ENCODE measurements around the gene GRIA4. TPM values are rescaled to one million over a fixed set of nuclear protein-coding genes. Genes with fewer than 3 reads are reported as not detected.

The GRIA4 gene
- total RNA-seq, 1 experiment from 2014 or later: not detected

DNA sequence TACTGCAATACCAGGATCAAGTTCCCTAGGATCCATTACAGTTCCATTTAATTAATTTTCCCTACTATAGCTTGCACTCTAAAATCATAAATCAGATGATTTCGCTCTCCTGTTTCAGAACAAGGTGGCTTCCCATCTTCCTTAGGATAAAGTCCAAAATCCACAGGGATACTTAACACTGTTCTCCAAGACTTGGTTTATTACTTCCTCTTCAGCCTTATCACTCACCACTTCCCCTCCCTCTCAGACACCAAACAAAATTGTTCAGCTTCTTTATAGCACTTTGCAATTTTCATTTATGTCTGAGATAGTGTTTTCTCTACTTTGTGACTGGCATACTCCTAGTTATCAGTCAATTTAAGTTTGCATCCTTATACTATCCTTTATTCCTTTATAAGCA is 124.6 kb downstream of the GRIA4 start:
- BruUV-seq (replicated peaks): no TSS peak
- H3K9me2 ChIP-seq (ENCODE audit: insufficient read depth): no peaks in the 10 kb centered on the region
- no peak overlapping the region for H3K27ac ChIP-seq
- ChIA-PET POLR2A (ENCODE audit: unreplicated experiment) (no interaction called here), CTCF (no interaction called here)
- no peaks in the 10 kb centered on the region for H3K9me3 ChIP-seq (ENCODE audit: insufficient read depth, low read depth)
- H4K20me1 ChIP-seq (ENCODE audit: insufficient read depth): no peaks in the 10 kb centered on the region
- intact Hi-C loops (cut with micrococcal nuclease; ENCODE audit: unreplicated experiment): no loop called here
- no peak overlapping the region for H3K4me3 ChIP-seq
- no peak for DNase-seq
- H3K27me3 ChIP-seq (ENCODE audit: insufficient read depth, low read depth): no peaks in the 10 kb centered on the region
- no peak for TF ChIP-seq EZH2 (IDR thresholded peaks at IDR 0.05; ENCODE audit: low read depth)
- TF ChIP-seq, protein P1, sequence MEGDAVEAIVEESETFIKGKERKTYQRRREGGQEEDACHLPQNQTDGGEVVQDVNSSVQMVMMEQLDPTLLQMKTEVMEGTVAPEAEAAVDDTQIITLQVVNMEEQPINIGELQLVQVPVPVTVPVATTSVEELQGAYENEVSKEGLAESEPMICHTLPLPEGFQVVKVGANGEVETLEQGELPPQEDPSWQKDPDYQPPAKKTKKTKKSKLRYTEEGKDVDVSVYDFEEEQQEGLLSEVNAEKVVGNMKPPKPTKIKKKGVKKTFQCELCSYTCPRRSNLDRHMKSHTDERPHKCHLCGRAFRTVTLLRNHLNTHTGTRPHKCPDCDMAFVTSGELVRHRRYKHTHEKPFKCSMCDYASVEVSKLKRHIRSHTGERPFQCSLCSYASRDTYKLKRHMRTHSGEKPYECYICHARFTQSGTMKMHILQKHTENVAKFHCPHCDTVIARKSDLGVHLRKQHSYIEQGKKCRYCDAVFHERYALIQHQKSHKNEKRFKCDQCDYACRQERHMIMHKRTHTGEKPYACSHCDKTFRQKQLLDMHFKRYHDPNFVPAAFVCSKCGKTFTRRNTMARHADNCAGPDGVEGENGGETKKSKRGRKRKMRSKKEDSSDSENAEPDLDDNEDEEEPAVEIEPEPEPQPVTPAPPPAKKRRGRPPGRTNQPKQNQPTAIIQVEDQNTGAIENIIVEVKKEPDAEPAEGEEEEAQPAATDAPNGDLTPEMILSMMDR (conservative IDR thresholded peaks at IDR 0.05): no peak
- H3K4me1 ChIP-seq (replicated peaks; ENCODE audit: insufficient read depth): no peaks in the 10 kb centered on the region
- no peak overlapping the region for H3K4me2 ChIP-seq
- H3K36me3 ChIP-seq (ENCODE audit: low read depth): no peaks in the 10 kb centered on the region
- H3K79me2 ChIP-seq (ENCODE audit: low read depth): no peaks in the 10 kb centered on the region
- no peaks in the 10 kb centered on the region for H3F3A ChIP-seq (ENCODE audit: insufficient read depth, low read depth)
- no peak overlapping the region for H2AFZ ChIP-seq

DNA sequence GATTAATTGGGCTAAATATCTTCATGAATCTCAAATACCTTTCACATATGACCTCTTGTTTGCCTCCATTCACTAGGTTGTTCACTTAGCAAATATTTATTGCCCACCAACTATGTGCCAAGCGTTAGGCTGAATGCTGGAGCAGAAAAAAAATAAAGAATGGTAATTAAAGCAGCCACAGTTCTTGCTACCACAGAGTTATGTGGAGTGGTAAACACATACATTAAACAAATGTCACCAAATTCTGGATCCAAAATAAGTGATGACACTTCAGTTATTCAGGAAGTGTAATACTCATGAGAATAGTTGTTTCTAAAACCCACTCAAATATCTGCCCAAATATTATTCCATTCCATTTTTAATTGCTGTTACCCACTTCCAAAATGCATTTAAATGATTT is 128.4 kb downstream of the GRIA4 start:
- H3K27ac ChIP-seq: no peak overlapping the region
- H3K27me3 ChIP-seq (ENCODE audit: insufficient read depth, low read depth): no peaks in the 10 kb centered on the region
- H3K4me3 ChIP-seq: no peak overlapping the region
- CTCF ChIA-PET: no interaction called here
- H2AFZ ChIP-seq: no peak overlapping the region
- no peaks in the 10 kb centered on the region for H3K9me3 ChIP-seq (ENCODE audit: insufficient read depth, low read depth)
- no peaks in the 10 kb centered on the region for H3K79me2 ChIP-seq (ENCODE audit: low read depth)
- no peaks in the 10 kb centered on the region for H3K9me2 ChIP-seq (ENCODE audit: insufficient read depth)
- no peak for TF ChIP-seq EZH2 (IDR thresholded peaks at IDR 0.05; ENCODE audit: low read depth)
- TF ChIP-seq, protein P1 (conservative IDR thresholded peaks at IDR 0.05): no peak
- no peak overlapping the region for H3K4me2 ChIP-seq
- H3K4me1 ChIP-seq (replicated peaks; ENCODE audit: insufficient read depth): 0 out of 2 replicates have a peak, but pooled peaks cover 6% of the 10 kb centered on the region
- intact Hi-C loops (cut with micrococcal nuclease; ENCODE audit: unreplicated experiment): no loop called here
- DNase-seq: no peak
- no peaks in the 10 kb centered on the region for H3K36me3 ChIP-seq (ENCODE audit: low read depth)
- H4K20me1 ChIP-seq (ENCODE audit: insufficient read depth): no peaks in the 10 kb centered on the region
- no TSS peak for BruUV-seq (replicated peaks)
- H3F3A ChIP-seq (ENCODE audit: insufficient read depth, low read depth): no peaks in the 10 kb centered on the region
- POLR2A ChIA-PET (ENCODE audit: unreplicated experiment): no interaction called here

- ChIA-PET POLR2A (ENCODE audit: unreplicated experiment) (interaction anchor here (0.6 kb wide), 1 partner anchor 234 kb away, joined by 4 read pairs; no protein-coding TSS in a partner anchor), CTCF (no interaction called here)
- no peak for TF ChIP-seq EZH2 (IDR thresholded peaks at IDR 0.05; ENCODE audit: low read depth)
- TF ChIP-seq, protein P1 (conservative IDR thresholded peaks at IDR 0.05): no peak
- 0 out of 2 replicates have a peak, but pooled peaks cover 6% of the 10 kb centered on the region for H3K4me1 ChIP-seq (replicated peaks; ENCODE audit: insufficient read depth)
- intact Hi-C loops (cut with micrococcal nuclease; ENCODE audit: unreplicated experiment): no loop called here
- H2AFZ ChIP-seq: no peak overlapping the region
- no peaks in the 10 kb centered on the region for H3K36me3 ChIP-seq (ENCODE audit: low read depth)
- no peaks in the 10 kb centered on the region for H3K9me3 ChIP-seq (ENCODE audit: insufficient read depth, low read depth)
- H4K20me1 ChIP-seq (ENCODE audit: insufficient read depth): no peaks in the 10 kb centered on the region
- no peaks in the 10 kb centered on the region for H3K9me2 ChIP-seq (ENCODE audit: insufficient read depth)
- no peak overlapping the region for H3K4me2 ChIP-seq
- H3F3A ChIP-seq (ENCODE audit: insufficient read depth, low read depth): no peaks in the 10 kb centered on the region
- DNase-seq: no peak
- H3K27me3 ChIP-seq (ENCODE audit: insufficient read depth, low read depth): no peaks in the 10 kb centered on the region
- no TSS peak for BruUV-seq (replicated peaks)
- no peaks in the 10 kb centered on the region for H3K79me2 ChIP-seq (ENCODE audit: low read depth)
- no peak overlapping the region for H3K27ac ChIP-seq
- H3K4me3 ChIP-seq: no peak overlapping the region
Measured at GRCh38 chr11:105738986-105739795, 129.3 kb downstream of the GRIA4 start.
